Measurements from ENCODE around the gene CAB39L.

CAB39L gene

DNA sequence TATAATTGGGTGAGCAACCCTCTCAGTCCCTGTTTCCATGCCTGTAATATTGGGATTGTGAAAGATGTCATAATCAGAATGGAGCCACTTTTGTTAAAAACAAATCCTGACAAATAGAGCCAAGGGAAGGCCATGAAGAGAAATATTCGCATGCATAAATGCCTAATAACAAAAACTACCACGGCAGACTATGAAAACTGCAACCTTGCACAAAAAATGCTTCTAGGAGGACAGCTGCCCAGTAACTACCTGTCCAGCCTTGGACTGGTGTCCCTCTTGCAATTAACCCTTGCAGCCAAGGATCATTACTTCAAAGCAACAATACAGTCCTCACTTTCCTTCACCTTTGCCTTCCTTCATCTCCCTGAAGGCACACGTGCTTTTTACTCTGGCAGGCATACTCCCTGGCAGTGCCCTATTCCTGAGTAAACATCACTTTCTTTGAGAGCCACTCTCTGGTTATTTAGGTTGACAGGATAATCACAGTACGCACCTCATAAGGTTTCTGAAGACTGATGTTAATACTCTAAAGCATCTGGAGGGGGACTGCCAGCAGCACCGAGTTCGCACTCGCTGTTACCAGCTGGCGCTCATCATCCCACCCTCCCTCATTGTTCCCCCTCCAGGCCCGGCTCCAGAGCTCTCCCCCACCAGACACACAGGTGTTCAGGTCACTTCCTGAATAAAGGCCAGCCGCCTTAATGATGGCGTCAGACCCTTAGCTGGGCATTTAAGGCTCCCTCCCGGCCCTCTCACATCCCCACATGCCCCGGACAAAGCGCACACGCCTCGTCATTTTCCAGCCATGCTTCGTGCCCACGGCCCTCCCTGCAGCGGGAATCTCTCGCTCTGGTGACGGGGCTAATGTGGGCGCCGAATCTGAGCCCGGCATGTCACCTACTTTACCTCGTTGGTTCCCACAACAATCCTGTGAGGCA lies 138.8 kb downstream of the CAB39L start:
- Histone ChIP-seq H3K4me1 (ENCODE audit: low read depth, poor library complexity, severe bottlenecking) (peaks cover 10% of the 10 kb centered on the region), H3K4me3 (IDR thresholded peaks at IDR 0.05; ENCODE audit: insufficient read depth, low read depth, low read length) (no peak overlapping the region), H3K27me3 (ENCODE audit: insufficient read depth, low read depth) (no peaks in the 10 kb centered on the region), H3K4me2 (no peak overlapping the region), H2AFZ (ENCODE audit: low read depth) (no peak overlapping the region), H3K36me3 (ENCODE audit: insufficient read depth) (no peaks in the 10 kb centered on the region), H3K27ac (no peak overlapping the region), H3K79me2 (ENCODE audit: insufficient read depth, low read depth) (no peaks in the 10 kb centered on the region), H3K9ac (no peak overlapping the region), H4K20me1 (ENCODE audit: insufficient read depth) (no peaks in the 10 kb centered on the region)
- TF ChIP-seq, protein P1, sequence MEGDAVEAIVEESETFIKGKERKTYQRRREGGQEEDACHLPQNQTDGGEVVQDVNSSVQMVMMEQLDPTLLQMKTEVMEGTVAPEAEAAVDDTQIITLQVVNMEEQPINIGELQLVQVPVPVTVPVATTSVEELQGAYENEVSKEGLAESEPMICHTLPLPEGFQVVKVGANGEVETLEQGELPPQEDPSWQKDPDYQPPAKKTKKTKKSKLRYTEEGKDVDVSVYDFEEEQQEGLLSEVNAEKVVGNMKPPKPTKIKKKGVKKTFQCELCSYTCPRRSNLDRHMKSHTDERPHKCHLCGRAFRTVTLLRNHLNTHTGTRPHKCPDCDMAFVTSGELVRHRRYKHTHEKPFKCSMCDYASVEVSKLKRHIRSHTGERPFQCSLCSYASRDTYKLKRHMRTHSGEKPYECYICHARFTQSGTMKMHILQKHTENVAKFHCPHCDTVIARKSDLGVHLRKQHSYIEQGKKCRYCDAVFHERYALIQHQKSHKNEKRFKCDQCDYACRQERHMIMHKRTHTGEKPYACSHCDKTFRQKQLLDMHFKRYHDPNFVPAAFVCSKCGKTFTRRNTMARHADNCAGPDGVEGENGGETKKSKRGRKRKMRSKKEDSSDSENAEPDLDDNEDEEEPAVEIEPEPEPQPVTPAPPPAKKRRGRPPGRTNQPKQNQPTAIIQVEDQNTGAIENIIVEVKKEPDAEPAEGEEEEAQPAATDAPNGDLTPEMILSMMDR (conservative IDR thresholded peaks at IDR 0.05; ENCODE audit: low read depth, low read length) = no peak

DNA sequence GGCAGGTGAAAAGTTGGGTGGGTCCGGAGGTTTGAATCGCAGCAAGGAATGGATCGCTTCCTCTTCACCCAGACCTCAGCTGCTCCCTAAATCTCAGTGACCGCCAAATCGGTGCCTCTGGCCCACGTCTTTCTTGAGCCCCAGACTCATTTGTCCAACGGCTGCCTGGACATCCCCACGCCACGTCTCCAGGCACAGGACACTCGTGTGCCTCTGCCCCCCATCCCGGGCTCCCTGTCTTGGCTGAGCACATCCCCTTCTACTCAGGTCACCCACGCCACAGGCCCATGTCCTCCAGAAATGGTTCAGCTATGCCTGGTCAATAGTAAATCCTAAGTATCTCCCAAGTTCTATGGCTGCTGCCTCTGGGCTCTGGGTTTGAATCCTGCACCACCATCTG lies 139.5 kb downstream of the CAB39L start:
- Histone ChIP-seq H3K27me3 (ENCODE audit: insufficient read depth, low read depth) (no peaks in the 10 kb centered on the region), H3K36me3 (ENCODE audit: insufficient read depth) (no peaks in the 10 kb centered on the region), H3K4me3 (IDR thresholded peaks at IDR 0.05; ENCODE audit: insufficient read depth, low read depth, low read length) (no peak overlapping the region), H3K79me2 (ENCODE audit: insufficient read depth, low read depth) (no peaks in the 10 kb centered on the region), H3K9ac (no peak overlapping the region), H2AFZ (ENCODE audit: low read depth) (no peak overlapping the region), H4K20me1 (ENCODE audit: insufficient read depth) (no peaks in the 10 kb centered on the region), H3K4me2 (no peak overlapping the region), H3K27ac (no peak overlapping the region), H3K4me1 (ENCODE audit: low read depth, poor library complexity, severe bottlenecking) (peaks cover 10% of the 10 kb centered on the region)
- TF ChIP-seq, protein P1 (conservative IDR thresholded peaks at IDR 0.05; ENCODE audit: low read depth, low read length) = no peak

DNA sequence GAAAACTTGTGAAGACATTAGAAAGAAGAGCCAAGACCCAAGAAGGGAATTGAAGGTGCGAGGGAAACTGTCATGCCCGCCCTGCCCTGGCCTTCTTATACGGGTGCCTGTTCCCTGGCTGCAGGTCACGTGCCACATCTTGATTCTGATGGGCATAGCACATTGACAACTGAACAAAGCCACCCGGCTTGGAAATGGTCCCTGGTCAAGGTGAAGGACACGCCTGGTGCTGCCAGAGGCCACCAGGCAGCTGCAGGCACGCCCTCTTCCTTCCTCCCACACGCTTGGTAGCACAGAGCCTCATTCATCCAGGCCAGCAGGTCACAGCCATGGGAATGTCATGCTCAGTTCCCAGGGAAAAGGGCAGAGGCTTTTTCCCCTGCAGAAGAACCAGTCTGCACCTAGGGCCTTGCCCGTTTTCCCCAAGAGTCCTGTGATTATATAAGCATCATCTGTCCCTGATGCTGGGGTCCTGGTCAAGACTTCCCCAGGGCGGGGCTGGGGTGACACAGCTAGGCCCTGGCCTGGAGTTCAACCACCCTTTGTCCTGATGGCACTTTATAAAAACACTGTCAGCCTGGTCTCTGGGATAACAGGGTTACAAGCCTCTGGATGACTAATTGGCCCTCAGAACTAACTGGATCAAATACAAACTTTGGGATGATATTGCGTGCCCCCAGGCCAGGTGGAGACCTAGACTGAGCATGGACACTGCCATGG lies 140.2 kb downstream of the CAB39L start:
- no peak overlapping the region for H3K27ac ChIP-seq
- H3K9ac ChIP-seq = no peak overlapping the region
- no peak overlapping the region for H3K4me3 ChIP-seq (IDR thresholded peaks at IDR 0.05; ENCODE audit: insufficient read depth, low read depth, low read length)
- peaks cover 10% of the 10 kb centered on the region for H3K4me1 ChIP-seq (ENCODE audit: low read depth, poor library complexity, severe bottlenecking)
- TF ChIP-seq, protein P1 (conservative IDR thresholded peaks at IDR 0.05; ENCODE audit: low read depth, low read length) = no peak
- H2AFZ ChIP-seq (ENCODE audit: low read depth) = no peak overlapping the region
- no peaks in the 10 kb centered on the region for H3K27me3 ChIP-seq (ENCODE audit: insufficient read depth, low read depth)
- H3K79me2 ChIP-seq (ENCODE audit: insufficient read depth, low read depth) = no peaks in the 10 kb centered on the region
- H4K20me1 ChIP-seq (ENCODE audit: insufficient read depth) = no peaks in the 10 kb centered on the region
- no peak overlapping the region for H3K4me2 ChIP-seq
- no peaks in the 10 kb centered on the region for H3K36me3 ChIP-seq (ENCODE audit: insufficient read depth)

DNA sequence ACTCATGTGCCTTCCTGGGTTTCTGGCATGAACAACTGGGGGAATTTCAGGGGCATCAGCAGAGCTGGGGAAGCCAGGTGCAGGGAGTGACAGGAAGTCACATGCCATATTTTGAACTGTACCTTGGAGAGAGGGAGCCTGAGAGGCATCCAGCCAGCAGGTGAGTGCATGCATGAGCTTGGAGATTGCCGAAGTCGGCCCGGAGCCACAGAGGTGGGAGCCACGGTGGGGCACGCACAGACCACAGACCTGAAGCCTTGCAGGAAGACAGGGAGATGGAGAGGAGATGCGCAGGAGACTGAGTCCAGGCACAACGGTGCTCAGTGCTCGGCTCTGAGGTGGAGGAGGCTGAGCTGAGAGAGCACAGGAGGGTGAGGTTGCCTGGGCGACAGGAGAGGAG lies 141.0 kb downstream of the CAB39L start:
- no peak overlapping the region for H2AFZ ChIP-seq (ENCODE audit: low read depth)
- no peak overlapping the region for H3K9ac ChIP-seq
- TF ChIP-seq, protein P1 (conservative IDR thresholded peaks at IDR 0.05; ENCODE audit: low read depth, low read length) = no peak
- H3K4me1 ChIP-seq (ENCODE audit: low read depth, poor library complexity, severe bottlenecking) = peaks cover 10% of the 10 kb centered on the region
- H3K27me3 ChIP-seq (ENCODE audit: insufficient read depth, low read depth) = no peaks in the 10 kb centered on the region
- no peaks in the 10 kb centered on the region for H3K36me3 ChIP-seq (ENCODE audit: insufficient read depth)
- H3K27ac ChIP-seq = no peak overlapping the region
- no peak overlapping the region for H3K4me3 ChIP-seq (IDR thresholded peaks at IDR 0.05; ENCODE audit: insufficient read depth, low read depth, low read length)
- no peaks in the 10 kb centered on the region for H4K20me1 ChIP-seq (ENCODE audit: insufficient read depth)
- no peaks in the 10 kb centered on the region for H3K79me2 ChIP-seq (ENCODE audit: insufficient read depth, low read depth)
- no peak overlapping the region for H3K4me2 ChIP-seq

Measured in KMS-11 (cell line).